ENCODE data around the gene DYNLT2B. TPM values are rescaled to one million over a fixed set of nuclear protein-coding genes. Genes with fewer than 3 reads are reported as not detected.

Gene DYNLT2B
- polyA plus RNA-seq, 1 donor (not counting 4 experiments of a cell fraction or from before 2014, with no cell fraction given), result 40.0 TPM

DNA sequence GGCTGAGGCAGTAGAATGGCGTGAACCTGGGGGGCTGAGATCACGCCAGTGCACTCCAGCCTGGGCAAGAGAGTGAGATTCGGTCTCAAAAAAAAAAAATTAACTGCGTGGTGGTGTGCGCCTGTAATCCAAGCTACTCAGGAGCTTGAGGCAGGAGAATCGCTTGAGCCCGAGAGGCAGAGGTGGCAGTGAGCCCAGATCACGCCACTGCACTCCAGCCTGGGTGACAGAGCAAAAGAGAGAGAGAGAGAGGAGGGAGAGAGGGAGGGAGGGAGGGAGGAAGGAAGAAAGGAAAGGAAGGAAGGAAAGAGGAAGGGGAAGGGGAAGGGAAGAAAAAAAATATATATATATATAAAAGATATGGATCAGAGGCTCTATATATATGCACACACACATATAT is 14.1 kb upstream of the DYNLT2B start:
- Histone ChIP-seq H3K27me3 (ENCODE audit: control insufficient read depth, extremely low read depth, insufficient read depth, low read length) (no peaks in the 10 kb centered on the region), H3K36me3 (ENCODE audit: control insufficient read depth in 2 of 2, extremely low read depth in 1 of 2, insufficient read depth in 2 of 2, low read length in 2 of 2) (no peaks in the 10 kb centered on the region), H3K9me1 (ENCODE audit: control insufficient read depth, extremely low read depth, insufficient read depth, low read length) (no peaks in the 10 kb centered on the region), H3K9ac (ENCODE audit: control insufficient read depth, extremely low read depth, insufficient read depth, low read length) (no peak overlapping the region), H3K79me2 (ENCODE audit: control insufficient read depth, insufficient read depth, low read length) (no peaks in the 10 kb centered on the region), H4K20me1 (ENCODE audit: control insufficient read depth, extremely low read depth, insufficient read depth, low read length) (no peaks in the 10 kb centered on the region), H2AFZ (ENCODE audit: control insufficient read depth, low read length) (no peak overlapping the region), H3K27ac (ENCODE audit: control insufficient read depth, insufficient read depth, low read length) (no peak overlapping the region), H3K4me1 (ENCODE audit: control insufficient read depth, extremely low read depth, insufficient read depth, low read length) (peaks cover 6% of the 10 kb centered on the region), H3K4me2 (ENCODE audit: control insufficient read depth, extremely low read depth, insufficient read depth, low read depth, low read length) (no peak overlapping the region), H3K4me3 (ENCODE audit: control insufficient read depth in 2 of 3, extremely low read depth in 1 of 3, insufficient read depth in 2 of 3, low read depth in 1 of 3, low read length in 3 of 3) (no peak overlapping the region), H3K9me3 (ENCODE audit: control insufficient read depth, low read depth, low read length) (no peaks in the 10 kb centered on the region)
- FAIRE-seq, result no peak
- TF ChIP-seq, protein P1, sequence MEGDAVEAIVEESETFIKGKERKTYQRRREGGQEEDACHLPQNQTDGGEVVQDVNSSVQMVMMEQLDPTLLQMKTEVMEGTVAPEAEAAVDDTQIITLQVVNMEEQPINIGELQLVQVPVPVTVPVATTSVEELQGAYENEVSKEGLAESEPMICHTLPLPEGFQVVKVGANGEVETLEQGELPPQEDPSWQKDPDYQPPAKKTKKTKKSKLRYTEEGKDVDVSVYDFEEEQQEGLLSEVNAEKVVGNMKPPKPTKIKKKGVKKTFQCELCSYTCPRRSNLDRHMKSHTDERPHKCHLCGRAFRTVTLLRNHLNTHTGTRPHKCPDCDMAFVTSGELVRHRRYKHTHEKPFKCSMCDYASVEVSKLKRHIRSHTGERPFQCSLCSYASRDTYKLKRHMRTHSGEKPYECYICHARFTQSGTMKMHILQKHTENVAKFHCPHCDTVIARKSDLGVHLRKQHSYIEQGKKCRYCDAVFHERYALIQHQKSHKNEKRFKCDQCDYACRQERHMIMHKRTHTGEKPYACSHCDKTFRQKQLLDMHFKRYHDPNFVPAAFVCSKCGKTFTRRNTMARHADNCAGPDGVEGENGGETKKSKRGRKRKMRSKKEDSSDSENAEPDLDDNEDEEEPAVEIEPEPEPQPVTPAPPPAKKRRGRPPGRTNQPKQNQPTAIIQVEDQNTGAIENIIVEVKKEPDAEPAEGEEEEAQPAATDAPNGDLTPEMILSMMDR (optimal IDR thresholded peaks at IDR 0.05 in 1 of 3, IDR thresholded peaks at IDR 0.05 in 1 of 3, conservative IDR thresholded peaks at IDR 0.05 in 1 of 3; ENCODE audit: extremely low read depth in 1 of 3, insufficient read depth in 2 of 3, low read length in 3 of 3), result no peak
- no peak for TF ChIP-seq EZH2 (IDR thresholded peaks at IDR 0.05; ENCODE audit: low read length)
- no peak for DNase-seq (ENCODE audit: low read depth, low spot score)
- dilution Hi-C loops (cut with MboI; ENCODE audit: extremely low pct_ligation_motif_present, low sequenced_read_pairs), result no loop called here

DNA sequence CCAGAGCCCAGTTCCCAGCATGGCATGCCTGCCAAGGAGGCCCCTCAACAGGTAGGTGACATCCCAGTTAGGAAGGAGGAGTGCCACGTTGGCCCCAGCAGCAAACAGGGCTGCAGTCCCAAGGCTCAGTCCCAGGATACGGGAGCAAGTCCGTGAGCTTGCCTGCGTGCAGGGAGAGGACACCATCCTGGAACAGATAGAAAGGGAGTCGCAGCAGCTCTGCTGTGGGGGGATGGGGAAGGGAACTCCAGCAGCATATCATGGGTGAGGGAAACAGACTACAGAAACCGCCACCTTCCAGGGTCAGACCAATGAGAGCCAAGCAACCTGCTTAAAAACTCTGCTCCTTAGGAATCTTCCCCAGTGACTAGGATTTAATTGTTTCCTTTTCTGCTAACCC is 9.4 kb upstream of the DYNLT2B start:
- TF ChIP-seq EZH2 (IDR thresholded peaks at IDR 0.05; ENCODE audit: low read length), result no peak
- H3K9me3 ChIP-seq (ENCODE audit: control insufficient read depth, low read depth, low read length), result no peaks in the 10 kb centered on the region
- H3K4me2 ChIP-seq (ENCODE audit: control insufficient read depth, extremely low read depth, insufficient read depth, low read depth, low read length), result no peak overlapping the region
- dilution Hi-C loops (cut with MboI; ENCODE audit: extremely low pct_ligation_motif_present, low sequenced_read_pairs), result no loop called here
- H3K27ac ChIP-seq (ENCODE audit: control insufficient read depth, insufficient read depth, low read length), result no peak overlapping the region
- H3K4me1 ChIP-seq (ENCODE audit: control insufficient read depth, extremely low read depth, insufficient read depth, low read length), result no peaks in the 10 kb centered on the region
- H3K9me1 ChIP-seq (ENCODE audit: control insufficient read depth, extremely low read depth, insufficient read depth, low read length), result no peaks in the 10 kb centered on the region
- H3K9ac ChIP-seq (ENCODE audit: control insufficient read depth, extremely low read depth, insufficient read depth, low read length), result no peak overlapping the region
- H3K79me2 ChIP-seq (ENCODE audit: control insufficient read depth, insufficient read depth, low read length), result no peaks in the 10 kb centered on the region
- FAIRE-seq (no peak), DNase-seq (ENCODE audit: low read depth, low spot score) (no peak)
- peaks cover 0 to 7% of the 10 kb centered on the region in 2 experiments for H3K36me3 ChIP-seq (ENCODE audit: control insufficient read depth in 2 of 2, extremely low read depth in 1 of 2, insufficient read depth in 2 of 2, low read length in 2 of 2)
- H4K20me1 ChIP-seq (ENCODE audit: control insufficient read depth, extremely low read depth, insufficient read depth, low read length), result no peaks in the 10 kb centered on the region
- H3K27me3 ChIP-seq (ENCODE audit: control insufficient read depth, extremely low read depth, insufficient read depth, low read length), result no peaks in the 10 kb centered on the region
- H2AFZ ChIP-seq (ENCODE audit: control insufficient read depth, low read length), result no peak overlapping the region
- H3K4me3 ChIP-seq (ENCODE audit: control insufficient read depth in 2 of 3, extremely low read depth in 1 of 3, insufficient read depth in 2 of 3, low read depth in 1 of 3, low read length in 3 of 3), result no peak overlapping the region

DNA sequence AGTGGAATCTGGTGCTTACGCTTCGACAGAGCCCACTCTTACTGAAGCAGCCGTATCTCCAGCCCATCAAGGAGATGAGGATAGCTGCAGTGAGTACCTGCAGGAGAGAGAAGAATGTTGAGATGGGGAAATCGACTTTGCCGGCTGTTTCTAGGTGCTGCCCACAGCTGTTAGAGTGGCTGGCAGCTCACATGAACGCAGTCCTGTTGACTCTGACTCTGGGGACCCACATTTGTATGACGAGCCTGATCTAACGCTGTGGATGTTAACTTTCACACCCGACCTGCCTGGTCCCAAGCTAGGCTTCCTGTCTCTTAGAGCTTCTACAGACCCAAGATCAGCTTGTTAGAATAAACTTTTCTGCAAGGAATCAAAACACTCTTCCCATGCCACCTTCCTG is 8.9 kb upstream of the DYNLT2B start:
- H3K9ac ChIP-seq (ENCODE audit: control insufficient read depth, extremely low read depth, insufficient read depth, low read length), result no peak overlapping the region
- no peaks in the 10 kb centered on the region for H3K4me1 ChIP-seq (ENCODE audit: control insufficient read depth, extremely low read depth, insufficient read depth, low read length)
- no peak overlapping the region for H2AFZ ChIP-seq (ENCODE audit: control insufficient read depth, low read length)
- dilution Hi-C loops (cut with MboI; ENCODE audit: extremely low pct_ligation_motif_present, low sequenced_read_pairs), result no loop called here
- no peaks in the 10 kb centered on the region for H3K27me3 ChIP-seq (ENCODE audit: control insufficient read depth, extremely low read depth, insufficient read depth, low read length)
- FAIRE-seq, result no peak
- peaks cover 0 to 7% of the 10 kb centered on the region in 2 experiments for H3K36me3 ChIP-seq (ENCODE audit: control insufficient read depth in 2 of 2, extremely low read depth in 1 of 2, insufficient read depth in 2 of 2, low read length in 2 of 2)
- no peak overlapping the region for H3K4me3 ChIP-seq (ENCODE audit: control insufficient read depth in 2 of 3, extremely low read depth in 1 of 3, insufficient read depth in 2 of 3, low read depth in 1 of 3, low read length in 3 of 3)
- no peak overlapping the region for H3K27ac ChIP-seq (ENCODE audit: control insufficient read depth, insufficient read depth, low read length)
- no peak for DNase-seq (ENCODE audit: low read depth, low spot score)
- TF ChIP-seq EZH2 (IDR thresholded peaks at IDR 0.05; ENCODE audit: low read length), result no peak
- TF ChIP-seq, protein P1 (optimal IDR thresholded peaks at IDR 0.05 in 1 of 3, IDR thresholded peaks at IDR 0.05 in 1 of 3, conservative IDR thresholded peaks at IDR 0.05 in 1 of 3; ENCODE audit: extremely low read depth in 1 of 3, insufficient read depth in 2 of 3, low read length in 3 of 3), result no peak
- no peaks in the 10 kb centered on the region for H4K20me1 ChIP-seq (ENCODE audit: control insufficient read depth, extremely low read depth, insufficient read depth, low read length)
- no peaks in the 10 kb centered on the region for H3K79me2 ChIP-seq (ENCODE audit: control insufficient read depth, insufficient read depth, low read length)
- no peak overlapping the region for H3K4me2 ChIP-seq (ENCODE audit: control insufficient read depth, extremely low read depth, insufficient read depth, low read depth, low read length)
- H3K9me3 ChIP-seq (ENCODE audit: control insufficient read depth, low read depth, low read length), result no peaks in the 10 kb centered on the region
- no peaks in the 10 kb centered on the region for H3K9me1 ChIP-seq (ENCODE audit: control insufficient read depth, extremely low read depth, insufficient read depth, low read length)

All from keratinocyte (primary cell).